NB4 (cell line): ENCODE measurements around the gene TXNIP.

Source experiments
- DNase-seq: peaks from one replicate; pipeline ENCODE4 v3.0.0; 2010; ENCODE audit warnings: low read depth
- H3K4me3 ChIP-seq: one replicate; pipeline ENCODE4 v1.5.1; 2011; ENCODE audit warnings: mild to moderate bottlenecking, low read depth, low read length, moderate library complexity
- MYC ChIP-seq: IDR thresholded peaks from 2 replicates; pipeline ENCODE4 v1.6.1; 2011; ENCODE audit warnings: low read depth, low read length
- POLR2A ChIP-seq: IDR thresholded peaks from 2 replicates; pipeline ENCODE4 v1.6.1; 2011; ENCODE audit warnings: mild to moderate bottlenecking; ENCODE audit not compliant: insufficient read length; ENCODE audit errors: extremely low read depth
- TF ChIP-seq, protein P1 (sequence below): IDR thresholded peaks from one replicate; pipeline ENCODE4 v1.5.1; 2012; ENCODE audit warnings: low read depth, low read length
- TF ChIP-seq, protein P2 (sequence below): IDR thresholded peaks from 2 replicates; pipeline ENCODE4 v1.6.1; 2011; ENCODE audit warnings: low read depth, low read length

TXNIP gene

DNA sequence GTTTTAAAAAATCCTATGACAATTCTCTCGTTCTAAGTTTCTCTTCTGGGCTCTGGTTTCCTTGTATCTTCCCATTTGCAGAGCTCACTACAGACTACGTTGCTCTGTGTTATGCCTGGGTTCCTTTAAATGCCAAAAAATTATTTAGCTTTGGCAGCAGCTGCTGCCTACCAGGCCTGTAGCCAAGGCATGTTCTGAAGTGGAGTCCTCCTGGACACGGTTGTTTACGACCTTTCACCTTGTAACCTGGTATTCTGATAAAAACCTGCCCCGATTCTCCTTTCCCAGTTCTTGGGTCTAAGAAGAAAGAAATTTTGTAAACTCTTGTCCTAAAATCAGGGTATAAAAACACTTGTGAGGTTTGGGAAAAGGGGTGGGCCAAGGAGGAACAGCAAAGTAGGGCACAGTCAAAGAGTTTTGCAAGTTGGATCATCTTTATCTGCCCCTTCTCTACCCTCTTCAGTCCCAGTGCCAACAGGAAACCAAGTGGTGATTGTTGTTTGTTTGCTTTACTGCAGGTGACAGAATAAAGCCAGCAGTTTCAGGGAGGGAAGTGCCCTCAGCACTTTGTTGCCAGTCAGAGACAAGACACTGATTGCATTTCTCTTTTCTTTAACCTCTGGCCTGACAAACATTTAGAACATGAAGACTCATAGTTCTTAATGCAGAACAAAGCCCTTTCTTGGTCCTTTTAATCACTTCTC, 3.1 kb upstream of the TXNIP start:
- TF ChIP-seq, protein P1, sequence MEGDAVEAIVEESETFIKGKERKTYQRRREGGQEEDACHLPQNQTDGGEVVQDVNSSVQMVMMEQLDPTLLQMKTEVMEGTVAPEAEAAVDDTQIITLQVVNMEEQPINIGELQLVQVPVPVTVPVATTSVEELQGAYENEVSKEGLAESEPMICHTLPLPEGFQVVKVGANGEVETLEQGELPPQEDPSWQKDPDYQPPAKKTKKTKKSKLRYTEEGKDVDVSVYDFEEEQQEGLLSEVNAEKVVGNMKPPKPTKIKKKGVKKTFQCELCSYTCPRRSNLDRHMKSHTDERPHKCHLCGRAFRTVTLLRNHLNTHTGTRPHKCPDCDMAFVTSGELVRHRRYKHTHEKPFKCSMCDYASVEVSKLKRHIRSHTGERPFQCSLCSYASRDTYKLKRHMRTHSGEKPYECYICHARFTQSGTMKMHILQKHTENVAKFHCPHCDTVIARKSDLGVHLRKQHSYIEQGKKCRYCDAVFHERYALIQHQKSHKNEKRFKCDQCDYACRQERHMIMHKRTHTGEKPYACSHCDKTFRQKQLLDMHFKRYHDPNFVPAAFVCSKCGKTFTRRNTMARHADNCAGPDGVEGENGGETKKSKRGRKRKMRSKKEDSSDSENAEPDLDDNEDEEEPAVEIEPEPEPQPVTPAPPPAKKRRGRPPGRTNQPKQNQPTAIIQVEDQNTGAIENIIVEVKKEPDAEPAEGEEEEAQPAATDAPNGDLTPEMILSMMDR, result no peak
- TF ChIP-seq, protein P2, sequence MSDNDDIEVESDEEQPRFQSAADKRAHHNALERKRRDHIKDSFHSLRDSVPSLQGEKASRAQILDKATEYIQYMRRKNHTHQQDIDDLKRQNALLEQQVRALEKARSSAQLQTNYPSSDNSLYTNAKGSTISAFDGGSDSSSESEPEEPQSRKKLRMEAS, result no peak
- no peak for TF ChIP-seq MYC
- TF ChIP-seq POLR2A, result no peak
- DNase-seq, result no peak

DNA sequence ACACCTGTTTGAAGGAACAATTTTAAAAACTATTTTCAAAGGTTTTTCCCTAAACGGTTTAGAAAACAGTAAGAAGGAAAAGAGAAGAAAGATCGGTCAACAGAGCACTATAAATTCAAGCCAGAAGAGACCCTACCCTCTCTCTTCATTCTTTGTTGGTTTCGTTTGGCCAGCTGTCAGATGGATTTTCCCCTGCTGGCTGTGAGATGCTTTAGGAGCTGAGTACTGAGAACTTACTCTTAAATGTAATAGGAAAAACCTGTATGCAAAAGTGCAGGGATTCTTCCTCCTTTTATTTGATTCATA, 1.3 kb upstream of the TXNIP start:
- TF ChIP-seq, protein P1, result no peak
- TF ChIP-seq MYC (no peak), POLR2A (no peak)
- TF ChIP-seq, protein P2, result no peak
- peak overlapping the region; percentile 99 for H3K4me3 ChIP-seq
- no peak for DNase-seq

More for the DNA sequence above, 3.1 kb upstream of the TXNIP start:
- H3K4me3 ChIP-seq, result no peak overlapping the region

DNA sequence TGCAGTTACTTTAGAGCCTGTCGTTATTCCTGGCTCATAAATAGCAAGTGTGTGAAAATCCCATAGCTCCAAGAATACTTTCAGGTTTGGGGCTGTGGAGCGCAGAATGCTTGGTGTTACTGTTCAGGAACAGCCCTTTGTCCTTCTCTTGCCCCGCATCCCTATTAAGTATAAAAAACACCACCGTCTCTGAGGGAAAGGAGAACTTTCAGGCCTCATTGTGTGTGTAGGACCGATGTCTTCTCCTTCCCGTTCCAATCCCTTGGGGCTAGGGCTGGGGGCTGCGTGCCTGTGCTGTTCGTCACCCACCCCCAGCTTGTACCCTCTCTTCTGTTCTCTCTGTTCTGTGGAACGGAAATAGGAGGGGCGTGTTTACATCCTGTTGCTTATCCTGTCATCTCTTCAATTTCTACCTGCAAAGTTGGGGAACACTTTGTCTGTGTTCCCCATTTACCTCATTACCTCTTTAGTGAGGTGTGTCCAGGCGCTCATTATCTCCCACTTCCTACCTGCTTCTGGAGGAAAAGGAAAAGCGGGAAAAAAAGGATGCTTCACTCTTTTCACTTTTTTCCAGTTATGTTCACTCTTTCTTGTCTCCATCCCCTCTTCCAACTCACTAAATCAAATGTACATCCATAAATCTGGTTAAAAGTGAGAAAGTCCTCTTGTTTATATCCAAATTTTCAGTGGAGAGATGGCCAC, 788 bp upstream of the TXNIP start:
- peak overlapping the region; percentile 99 for H3K4me3 ChIP-seq
- DNase-seq, result peak; percentile 87
- TF ChIP-seq POLR2A, result peak; percentile 45
- TF ChIP-seq, protein P2, result peak; percentile 52
- peak; percentile 64 for TF ChIP-seq MYC
- TF ChIP-seq, protein P1, result no peak

DNA sequence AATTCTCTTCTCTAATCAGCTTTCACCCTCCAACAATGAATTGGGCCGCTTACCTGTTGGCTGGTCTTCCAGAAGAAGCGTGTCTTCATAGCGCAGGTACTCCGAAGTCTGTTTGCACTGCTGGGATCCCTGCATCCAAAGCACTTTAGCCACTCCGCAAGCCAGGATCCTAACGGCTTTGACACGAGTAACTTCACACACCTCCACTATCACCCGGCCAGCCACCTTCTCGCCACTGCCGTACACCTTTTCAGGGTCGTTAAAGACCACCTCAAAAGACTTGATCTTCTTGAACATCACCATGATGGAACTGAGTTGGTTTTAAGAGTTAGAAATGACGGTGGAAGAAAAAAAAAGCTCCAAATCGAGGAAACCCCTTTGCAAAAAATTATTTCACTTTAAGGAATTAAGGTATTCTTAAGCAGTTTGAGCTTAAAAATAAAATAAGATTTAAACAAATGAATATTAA, 381 bp downstream of the TXNIP start:
- TF ChIP-seq MYC (no peak), POLR2A (no peak)
- TF ChIP-seq, protein P1, result no peak
- TF ChIP-seq, protein P2, result no peak
- peak overlapping the region; percentile 99 for H3K4me3 ChIP-seq
- no peak for DNase-seq

DNA sequence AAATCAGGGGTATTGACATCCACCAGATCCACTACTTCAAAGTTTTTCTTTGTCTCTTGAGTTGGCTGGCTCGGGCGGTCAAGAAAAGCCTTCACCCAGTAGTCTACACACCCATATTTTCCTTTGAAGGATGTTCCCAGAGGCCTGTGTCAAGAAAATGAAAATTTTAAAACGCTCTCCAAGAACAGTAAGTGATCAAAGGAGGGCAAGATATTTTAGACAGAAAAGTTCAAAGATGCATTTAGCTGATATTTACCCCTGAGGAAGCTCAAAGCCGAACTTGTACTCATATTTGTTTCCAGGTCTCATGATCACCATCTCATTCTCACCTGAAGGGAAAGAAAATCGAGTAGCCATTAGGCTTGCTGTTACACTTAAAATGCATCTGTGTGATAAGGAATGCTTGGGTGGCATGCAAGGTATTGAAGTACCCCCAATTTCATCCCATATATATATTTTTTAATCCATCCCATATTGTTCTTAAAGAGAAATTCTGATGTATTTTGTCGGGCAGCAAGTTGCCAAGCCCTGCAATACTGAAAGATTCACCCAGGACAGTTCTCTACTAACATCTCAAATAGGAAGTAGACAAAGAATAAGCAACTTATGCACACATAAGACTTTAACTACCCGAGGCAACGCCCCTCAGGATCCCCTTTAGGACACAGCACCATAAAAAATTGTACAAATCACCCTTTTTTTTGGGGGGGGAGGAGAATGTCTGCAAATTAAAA, 1.1 kb downstream of the TXNIP start:
- H3K4me3 ChIP-seq, result peak overlapping the region; percentile 99
- peak; percentile 34 for DNase-seq
- TF ChIP-seq, protein P2, result no peak
- no peak for TF ChIP-seq POLR2A
- no peak for TF ChIP-seq MYC
- TF ChIP-seq, protein P1, result no peak
